Mesothelial cell of epicardium (in vitro differentiated cells): ENCODE measurements around the gene GMNC. TPM values are rescaled to one million over a fixed set of nuclear protein-coding genes. Genes with fewer than 3 reads are reported as not detected.

Source experiments
- DNase-seq, 2 experiments: peaks; one replicate each; pipeline ENCODE4 v3.0.0; 2021; ENCODE audit warnings: low spot score in 2 of 2; ENCODE audit not compliant: unreplicated experiment in 2 of 2
- H3K27ac Mint-ChIP-seq: 2 replicates; pipeline ENCODE4 v1.8.0; 2021; ENCODE audit warnings: mixed read lengths
- H3K27me3 Mint-ChIP-seq: 2 replicates; pipeline ENCODE4 v1.8.0; 2021; ENCODE audit warnings: low read depth, mixed read lengths
- H3K36me3 Mint-ChIP-seq: 2 replicates; pipeline ENCODE4 v1.8.0; 2021; ENCODE audit warnings: mixed read lengths
- H3K4me1 Mint-ChIP-seq: 2 replicates; pipeline ENCODE4 v1.8.0; 2021; ENCODE audit warnings: mixed read lengths
- H3K4me3 Mint-ChIP-seq: 2 replicates; pipeline ENCODE4 v1.8.0; 2021; ENCODE audit warnings: mild to moderate bottlenecking, moderate library complexity, mixed read lengths
- H3K9me3 Mint-ChIP-seq: 2 replicates; pipeline ENCODE4 v1.8.0; 2021; ENCODE audit warnings: mixed read lengths
- CTCF ChIP-seq: fragments of 200-600 bp; sonication (generic); IDR thresholded peaks from one replicate; pipeline ENCODE4 v1.5.0; 2021; ENCODE audit warnings: antibody characterized with exemption; ENCODE audit not compliant: unreplicated experiment
- total RNA-seq: library from RNA; stranded (reverse); gene quantifications from 3 replicates; pipeline ENCODE4 v1.2.1, GENCODE V29; 2021

Gene GMNC
- total RNA-seq, 1 donor from 2014 or later: 0.60 TPM

GRCh38 chr3:190870127-190870526 lies 7.6 kb upstream of the GMNC start:
- no peak for DNase-seq
- no peak overlapping the region for H3K4me3 Mint-ChIP-seq
- H3K4me1 Mint-ChIP-seq: peaks cover 8% of the 10 kb centered on the region
- TF ChIP-seq CTCF: no peak
- H3K36me3 Mint-ChIP-seq: no peaks in the 10 kb centered on the region
- H3K27me3 Mint-ChIP-seq: peaks cover 18% of the 10 kb centered on the region
- H3K9me3 Mint-ChIP-seq: no peaks in the 10 kb centered on the region
- no peak overlapping the region for H3K27ac Mint-ChIP-seq

GRCh38 chr3:190867071-190867470 lies 4.6 kb upstream of the GMNC start:
- Mint-ChIP-seq H3K4me3 (no peak overlapping the region), H3K27me3 (peaks cover 45% of the 10 kb centered on the region), H3K27ac (no peak overlapping the region), H3K9me3 (no peaks in the 10 kb centered on the region), H3K4me1 (peaks cover 20% of the 10 kb centered on the region), H3K36me3 (no peaks in the 10 kb centered on the region)
- no peak for DNase-seq
- no peak for TF ChIP-seq CTCF

GRCh38 chr3:190865828-190866227 lies 3.3 kb upstream of the GMNC start:
- no peak for DNase-seq
- H3K9me3 Mint-ChIP-seq: no peaks in the 10 kb centered on the region
- peaks cover 55% of the 10 kb centered on the region for H3K27me3 Mint-ChIP-seq
- H3K4me3 Mint-ChIP-seq: no peak overlapping the region
- H3K36me3 Mint-ChIP-seq: no peaks in the 10 kb centered on the region
- H3K4me1 Mint-ChIP-seq: peaks cover 21% of the 10 kb centered on the region
- TF ChIP-seq CTCF: no peak
- no peak overlapping the region for H3K27ac Mint-ChIP-seq

- no peaks in the 10 kb centered on the region for H3K36me3 Mint-ChIP-seq
- H3K4me1 Mint-ChIP-seq: peaks cover 17% of the 10 kb centered on the region
- no peak for TF ChIP-seq CTCF
- no peaks in the 10 kb centered on the region for H3K9me3 Mint-ChIP-seq
- peaks cover 55% of the 10 kb centered on the region for H3K27me3 Mint-ChIP-seq
- no peak overlapping the region for H3K4me3 Mint-ChIP-seq
- DNase-seq: no peak
- no peak overlapping the region for H3K27ac Mint-ChIP-seq
These were observed 2.9 kb upstream of the GMNC start for GRCh38 chr3:190865419-190865818.

GRCh38 chr3:190864002-190864401 lies 1.5 kb upstream of the GMNC start:
- DNase-seq: no peak
- Mint-ChIP-seq H3K4me1 (peaks cover 16% of the 10 kb centered on the region), H3K36me3 (no peaks in the 10 kb centered on the region), H3K27ac (no peak overlapping the region), H3K27me3 (peaks cover 63% of the 10 kb centered on the region), H3K4me3 (no peak overlapping the region), H3K9me3 (no peaks in the 10 kb centered on the region)
- TF ChIP-seq CTCF: no peak

- TF ChIP-seq CTCF: no peak
- no peak for DNase-seq
- Mint-ChIP-seq H3K27me3 (peaks cover 64% of the 10 kb centered on the region), H3K9me3 (no peaks in the 10 kb centered on the region), H3K36me3 (no peaks in the 10 kb centered on the region), H3K4me3 (peak overlapping the region; percentile 72), H3K27ac (no peak overlapping the region), H3K4me1 (peaks cover 16% of the 10 kb centered on the region)
These were observed 598 bp upstream of the GMNC start for GRCh38 chr3:190863119-190863465.
